Suprapubic skin (tissue), 4 donors: ENCODE results near the gene EGR4.

Experiments used
- EP300 ChIP-seq: sonication (generic); formaldehyde crosslinking; IDR thresholded peaks from one replicate; pipeline ENCODE4 v1.6.1; 2017; ENCODE audit warnings: antibody characterized with exemption
- POLR2A ChIP-seq, 2 donors: fragments of 450-650 bp; IDR thresholded peaks; one replicate each; pipeline ENCODE4 v1.6.1; 2017; ENCODE audit warnings: antibody characterized with exemption in 2 of 2, mild to moderate bottlenecking in 2 of 2, moderate library complexity in 2 of 2
- POLR2AphosphoS5 ChIP-seq, 3 donors: sonication (generic); formaldehyde crosslinking; IDR thresholded peaks; one replicate each; pipeline ENCODE4 v1.6.1; 2017; ENCODE audit warnings: antibody characterized with exemption in 3 of 3
- TF ChIP-seq, protein P1 (sequence below), 2 donors: fragments of 200-600 bp in 1 of 2; fragments of 450-650 bp in 1 of 2; sonication (generic) in 1 of 2; IDR thresholded peaks; one replicate each; pipeline ENCODE4 v1.5.1; 2016 to 2019; ENCODE audit warnings: antibody characterized with exemption in 2 of 2, mild to moderate bottlenecking in 1 of 2, moderate library complexity in 1 of 2

DNA sequence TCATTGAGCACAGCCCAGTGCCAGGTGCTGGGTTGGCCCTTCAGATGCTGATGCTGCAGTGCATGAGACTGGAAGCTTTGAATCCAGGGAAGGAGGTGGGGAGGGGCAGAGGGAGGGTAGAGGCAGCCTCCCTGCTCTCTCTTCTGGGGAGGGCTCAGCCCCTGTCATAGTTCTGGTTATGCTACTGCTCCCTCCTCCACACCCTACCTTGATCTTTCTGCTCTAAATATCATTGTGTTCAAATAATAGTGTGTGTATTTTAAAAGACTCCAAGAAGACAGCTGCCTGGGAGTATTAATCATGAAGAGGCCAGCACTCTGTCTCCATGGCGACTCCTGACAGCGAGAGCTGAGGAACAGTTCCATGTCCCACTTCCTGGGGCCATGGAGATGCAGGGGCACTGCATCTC is 3.8 kb upstream of the EGR4 start:
- TF ChIP-seq, protein P1, sequence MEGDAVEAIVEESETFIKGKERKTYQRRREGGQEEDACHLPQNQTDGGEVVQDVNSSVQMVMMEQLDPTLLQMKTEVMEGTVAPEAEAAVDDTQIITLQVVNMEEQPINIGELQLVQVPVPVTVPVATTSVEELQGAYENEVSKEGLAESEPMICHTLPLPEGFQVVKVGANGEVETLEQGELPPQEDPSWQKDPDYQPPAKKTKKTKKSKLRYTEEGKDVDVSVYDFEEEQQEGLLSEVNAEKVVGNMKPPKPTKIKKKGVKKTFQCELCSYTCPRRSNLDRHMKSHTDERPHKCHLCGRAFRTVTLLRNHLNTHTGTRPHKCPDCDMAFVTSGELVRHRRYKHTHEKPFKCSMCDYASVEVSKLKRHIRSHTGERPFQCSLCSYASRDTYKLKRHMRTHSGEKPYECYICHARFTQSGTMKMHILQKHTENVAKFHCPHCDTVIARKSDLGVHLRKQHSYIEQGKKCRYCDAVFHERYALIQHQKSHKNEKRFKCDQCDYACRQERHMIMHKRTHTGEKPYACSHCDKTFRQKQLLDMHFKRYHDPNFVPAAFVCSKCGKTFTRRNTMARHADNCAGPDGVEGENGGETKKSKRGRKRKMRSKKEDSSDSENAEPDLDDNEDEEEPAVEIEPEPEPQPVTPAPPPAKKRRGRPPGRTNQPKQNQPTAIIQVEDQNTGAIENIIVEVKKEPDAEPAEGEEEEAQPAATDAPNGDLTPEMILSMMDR (IDR thresholded peaks at IDR 0.05): no peak
- TF ChIP-seq POLR2A (IDR thresholded peaks at IDR 0.05) (no peak), POLR2AphosphoS5 (IDR thresholded peaks at IDR 0.05) (no peak), EP300 (no peak)
